HEK293 (cell line): ENCODE measurements around the gene AKT3.

Experiments
- BCL11B ChIP-seq: fragments of 450-650 bp; formaldehyde crosslinking; IDR thresholded peaks from 2 replicates; pipeline ENCODE4 v1.5.1; 2016; ENCODE audit warnings: low read depth, missing biosample characterization, missing genetic modification characterization
- GLIS2 ChIP-seq: fragments of 450-650 bp; formaldehyde crosslinking; IDR thresholded peaks from 2 replicates; pipeline ENCODE4 v1.5.1; 2016; ENCODE audit warnings: missing biosample characterization, missing genetic modification characterization
- HOXC10 ChIP-seq: sonication (generic); formaldehyde crosslinking; IDR thresholded peaks from 2 replicates; pipeline ENCODE4 v1.8.1; 2023; ENCODE audit warnings: mild to moderate bottlenecking, missing genetic modification reagents
- MZF1 ChIP-seq: fragments of 450-650 bp; formaldehyde crosslinking; IDR thresholded peaks from 2 replicates; pipeline ENCODE4 v1.5.1; 2017; ENCODE audit warnings: missing biosample characterization, missing genetic modification characterization, borderline replicate concordance
- PRDM10 ChIP-seq: fragments of 450-650 bp; formaldehyde crosslinking; IDR thresholded peaks from 2 replicates; pipeline ENCODE4 v1.5.1; 2016; ENCODE audit warnings: missing biosample characterization, missing genetic modification characterization
- TSHZ1 ChIP-seq: fragments of 450-650 bp; formaldehyde crosslinking; IDR thresholded peaks from 2 replicates; pipeline ENCODE4 v1.5.1; 2016; ENCODE audit warnings: missing biosample characterization, missing genetic modification characterization, borderline replicate concordance
- ZFP69B ChIP-seq: fragments of 450-650 bp; formaldehyde crosslinking; IDR thresholded peaks from 2 replicates; pipeline ENCODE4 v1.5.1; 2016; ENCODE audit warnings: missing biosample characterization, missing genetic modification characterization
- ZNF184 ChIP-seq: fragments of 450-650 bp; IDR thresholded peaks from 2 replicates; pipeline ENCODE4 v1.5.1; 2018; ENCODE audit warnings: missing biosample characterization, mild to moderate bottlenecking, missing genetic modification characterization
- ZNF223 ChIP-seq: fragments of 450-650 bp; formaldehyde crosslinking; IDR thresholded peaks from 2 replicates; pipeline ENCODE4 v1.5.1; 2016; ENCODE audit warnings: missing biosample characterization, missing genetic modification characterization
- ZNF24 ChIP-seq: fragments of 450-650 bp; formaldehyde crosslinking; IDR thresholded peaks from 2 replicates; pipeline ENCODE4 v1.5.1; 2016; ENCODE audit warnings: missing biosample characterization, missing genetic modification characterization
- ZNF366 ChIP-seq: fragments of 450-650 bp; formaldehyde crosslinking; conservative IDR thresholded peaks from 2 replicates; pipeline ENCODE4 v1.5.1; 2016; ENCODE audit warnings: missing biosample characterization, missing genetic modification characterization
- ZNF510 ChIP-seq: fragments of 450-650 bp; formaldehyde crosslinking; IDR thresholded peaks from 2 replicates; pipeline ENCODE4 v1.5.1; 2018; ENCODE audit warnings: mild to moderate bottlenecking, missing genetic modification characterization, missing biosample characterization; ENCODE audit not compliant: insufficient replicate concordance
- ZNF692 ChIP-seq: fragments of 450-650 bp; formaldehyde crosslinking; IDR thresholded peaks from 2 replicates; pipeline ENCODE4 v1.5.1; 2016; ENCODE audit warnings: missing biosample characterization, missing genetic modification characterization
- TF ChIP-seq, protein P1 (sequence below): fragments of 450-650 bp; formaldehyde crosslinking; IDR thresholded peaks from 2 replicates; pipeline ENCODE4 v1.5.1; 2017; ENCODE audit warnings: missing biosample characterization, missing genetic modification characterization
- TF ChIP-seq, protein P2 (sequence below): fragments of 450-650 bp; formaldehyde crosslinking; IDR thresholded peaks from 2 replicates; pipeline ENCODE4 v1.5.1; 2017; ENCODE audit warnings: missing biosample characterization, missing genetic modification characterization
- TF ChIP-seq, protein P3 (sequence below): fragments of 450-650 bp; formaldehyde crosslinking; optimal IDR thresholded peaks from 2 replicates; pipeline ENCODE3; 2016; ENCODE audit warnings: missing biosample characterization, mild to moderate bottlenecking, missing genetic modification characterization
- TF ChIP-seq, protein P4 (sequence below): sonication (generic); formaldehyde crosslinking; IDR thresholded peaks from 2 replicates; pipeline ENCODE4 v1.8.1; 2022; ENCODE audit warnings: mild to moderate bottlenecking, moderate library complexity, missing genetic modification reagents

Gene AKT3

GRCh38 chr1:243850452-243851256, 611 bp upstream of the AKT3 start (continued):
- TF ChIP-seq, protein P1, sequence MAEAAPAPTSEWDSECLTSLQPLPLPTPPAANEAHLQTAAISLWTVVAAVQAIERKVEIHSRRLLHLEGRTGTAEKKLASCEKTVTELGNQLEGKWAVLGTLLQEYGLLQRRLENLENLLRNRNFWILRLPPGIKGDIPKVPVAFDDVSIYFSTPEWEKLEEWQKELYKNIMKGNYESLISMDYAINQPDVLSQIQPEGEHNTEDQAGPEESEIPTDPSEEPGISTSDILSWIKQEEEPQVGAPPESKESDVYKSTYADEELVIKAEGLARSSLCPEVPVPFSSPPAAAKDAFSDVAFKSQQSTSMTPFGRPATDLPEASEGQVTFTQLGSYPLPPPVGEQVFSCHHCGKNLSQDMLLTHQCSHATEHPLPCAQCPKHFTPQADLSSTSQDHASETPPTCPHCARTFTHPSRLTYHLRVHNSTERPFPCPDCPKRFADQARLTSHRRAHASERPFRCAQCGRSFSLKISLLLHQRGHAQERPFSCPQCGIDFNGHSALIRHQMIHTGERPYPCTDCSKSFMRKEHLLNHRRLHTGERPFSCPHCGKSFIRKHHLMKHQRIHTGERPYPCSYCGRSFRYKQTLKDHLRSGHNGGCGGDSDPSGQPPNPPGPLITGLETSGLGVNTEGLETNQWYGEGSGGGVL (tag by site-specific recombination): peak; percentile 98
- peak; percentile 43 for TF ChIP-seq ZFP69B (tag by site-specific recombination)
- TF ChIP-seq ZNF24 (tag by site-specific recombination): no peak; the same call in 1 of the 2 replicates
- TF ChIP-seq, protein P2, sequence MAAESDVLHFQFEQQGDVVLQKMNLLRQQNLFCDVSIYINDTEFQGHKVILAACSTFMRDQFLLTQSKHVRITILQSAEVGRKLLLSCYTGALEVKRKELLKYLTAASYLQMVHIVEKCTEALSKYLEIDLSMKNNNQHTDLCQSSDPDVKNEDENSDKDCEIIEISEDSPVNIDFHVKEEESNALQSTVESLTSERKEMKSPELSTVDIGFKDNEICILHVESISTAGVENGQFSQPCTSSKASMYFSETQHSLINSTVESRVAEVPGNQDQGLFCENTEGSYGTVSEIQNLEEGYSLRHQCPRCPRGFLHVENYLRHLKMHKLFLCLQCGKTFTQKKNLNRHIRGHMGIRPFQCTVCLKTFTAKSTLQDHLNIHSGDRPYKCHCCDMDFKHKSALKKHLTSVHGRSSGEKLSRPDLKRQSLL (tag by site-specific recombination): no peak
- peak; percentile 87 for TF ChIP-seq ZNF692 (tag by site-specific recombination)
- no peak; the same call in 1 of the 2 replicates for TF ChIP-seq MZF1 (tag by site-specific recombination)
- TF ChIP-seq, protein P3, sequence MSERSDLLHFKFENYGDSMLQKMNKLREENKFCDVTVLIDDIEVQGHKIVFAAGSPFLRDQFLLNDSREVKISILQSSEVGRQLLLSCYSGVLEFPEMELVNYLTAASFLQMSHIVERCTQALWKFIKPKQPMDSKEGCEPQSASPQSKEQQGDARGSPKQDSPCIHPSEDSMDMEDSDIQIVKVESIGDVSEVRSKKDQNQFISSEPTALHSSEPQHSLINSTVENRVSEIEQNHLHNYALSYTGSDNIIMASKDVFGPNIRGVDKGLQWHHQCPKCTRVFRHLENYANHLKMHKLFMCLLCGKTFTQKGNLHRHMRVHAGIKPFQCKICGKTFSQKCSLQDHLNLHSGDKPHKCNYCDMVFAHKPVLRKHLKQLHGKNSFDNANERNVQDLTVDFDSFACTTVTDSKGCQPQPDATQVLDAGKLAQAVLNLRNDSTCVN (tag by site-specific recombination): peak; percentile 99
- peak; percentile 39 for TF ChIP-seq ZNF510 (tag by site-specific recombination)
- 0 out of 2 replicates have a peak, but pooled peaks have one; percentile 71 for TF ChIP-seq HOXC10
- TF ChIP-seq TSHZ1: peak; percentile 37; the same call in 1 of the 2 replicates
- no peak for TF ChIP-seq BCL11B
- no peak for TF ChIP-seq ZNF223
- TF ChIP-seq GLIS2 (tag by site-specific recombination): peak; percentile 70
- no peak for TF ChIP-seq ZNF366 (tag by site-specific recombination)
- peak; percentile 68 for TF ChIP-seq PRDM10 (tag by site-specific recombination)
- TF ChIP-seq, protein P4, sequence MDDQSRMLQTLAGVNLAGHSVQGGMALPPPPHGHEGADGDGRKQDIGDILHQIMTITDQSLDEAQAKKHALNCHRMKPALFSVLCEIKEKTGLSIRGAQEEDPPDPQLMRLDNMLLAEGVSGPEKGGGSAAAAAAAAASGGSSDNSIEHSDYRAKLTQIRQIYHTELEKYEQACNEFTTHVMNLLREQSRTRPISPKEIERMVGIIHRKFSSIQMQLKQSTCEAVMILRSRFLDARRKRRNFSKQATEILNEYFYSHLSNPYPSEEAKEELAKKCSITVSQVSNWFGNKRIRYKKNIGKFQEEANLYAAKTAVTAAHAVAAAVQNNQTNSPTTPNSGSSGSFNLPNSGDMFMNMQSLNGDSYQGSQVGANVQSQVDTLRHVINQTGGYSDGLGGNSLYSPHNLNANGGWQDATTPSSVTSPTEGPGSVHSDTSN (CRISPR knock-in tag): peak; percentile 81
- TF ChIP-seq ZNF184 (tag by site-specific recombination): 0 out of 2 replicates have a peak, but pooled peaks have one; percentile 40
